ENCODE results near the gene SOHLH2.

Gene SOHLH2

DNA sequence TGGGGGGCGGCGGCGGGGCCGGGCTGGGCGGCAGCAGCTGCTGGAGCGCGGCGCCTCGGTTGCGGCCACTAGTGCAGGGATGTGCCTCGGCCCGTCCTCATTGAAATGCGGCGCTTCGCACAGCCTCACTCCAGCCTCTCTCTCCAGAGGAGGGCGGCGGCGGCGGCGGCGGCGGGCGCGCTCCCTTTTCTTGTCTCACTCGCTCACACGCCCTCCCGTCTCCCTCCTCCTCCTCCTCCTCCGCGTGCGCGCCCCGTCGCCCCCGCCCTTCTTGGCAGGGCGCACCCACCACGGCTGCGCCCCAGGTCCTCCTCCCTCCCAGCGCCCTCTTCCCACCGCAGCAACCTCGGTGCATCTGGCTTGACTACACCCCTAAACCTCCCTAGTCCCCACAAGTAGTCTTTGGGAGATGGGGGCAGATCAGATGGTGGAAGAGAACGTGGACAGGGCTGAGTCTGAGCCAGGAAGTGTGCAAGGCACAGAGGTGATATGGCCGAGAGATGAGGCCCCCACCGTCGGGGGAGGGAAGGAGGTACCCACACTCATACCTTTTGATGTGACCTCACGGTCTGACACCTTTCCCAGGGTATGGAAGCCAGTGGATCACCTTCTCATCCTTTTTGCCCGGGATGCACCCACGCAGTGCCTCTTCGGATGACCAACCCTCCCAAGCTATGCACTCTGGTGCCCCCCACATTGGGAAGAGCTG, 83.0 kb downstream of the SOHLH2 start, which contains the start of gene DCLK1:
DCLK1 (minus strand) TSS at position 161 of the 709 bp plus-strand sequence.
- no peak for DNase-seq

- DNase-seq, result no peak
Measured at GRCh38 chr13:36130552-36131221, 83.7 kb downstream of the SOHLH2 start.

DNA sequence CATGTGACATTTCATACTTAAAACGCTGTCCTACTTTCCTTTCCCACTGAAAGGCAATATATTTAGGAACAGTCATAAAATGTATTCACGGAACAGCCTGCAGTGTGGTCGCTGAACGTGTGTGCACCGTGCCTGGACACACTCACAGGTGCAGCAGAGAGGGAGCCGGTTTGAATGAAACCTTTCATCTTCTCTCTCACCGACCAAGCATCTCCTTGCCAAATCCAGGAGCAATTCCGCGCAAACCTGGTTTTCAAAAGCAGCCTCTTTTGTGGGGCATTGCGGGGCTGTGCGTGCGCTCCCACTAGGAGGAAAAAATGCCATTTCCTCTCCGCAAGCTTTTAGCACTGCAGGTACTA, 84.2 kb downstream of the SOHLH2 start:
- DNase-seq, result no peak

GRCh38 chr13:36129539-36129938, 84.8 kb downstream of the SOHLH2 start:
- DNase-seq, result no peak

- DNase-seq, result no peak
Measured at GRCh38 chr13:36126491-36126890, 87.9 kb downstream of the SOHLH2 start.

- DNase-seq, result no peak
Measured at GRCh38 chr13:36125841-36126240, 88.5 kb downstream of the SOHLH2 start.

GRCh38 chr13:36124236-36124822, 90.0 kb downstream of the SOHLH2 start:
- DNase-seq, result no peak

Data from SIG-M5 (cell line).